HepG2 (cell line): ENCODE results near the gene EPB41L1. TPM values are rescaled to one million over a fixed set of nuclear protein-coding genes. Genes with fewer than 3 reads are reported as not detected.

Source experiments
- ATAC-seq: fragments of 200-7000 bp; cut with Tn5 transposase; 3 replicates; pipeline ENCODE4 v1.9.1; 2020; ENCODE audit warnings: mild to moderate bottlenecking, moderate library complexity
- BruUV-seq: library from RNA; stranded (reverse); fragments of 400-500 nt; replicated peaks from 2 replicates; lab custom pipeline; 2021; lab: Mats Ljungman, UMichigan
- CTCF ChIA-PET: fragments of 300-600 bp; formaldehyde crosslinking; extraction: SDS; loops from one replicate; lab custom pipeline; 2021; ENCODE audit warnings: low total read pairs, inconsistent platforms, low intra/inter-chr PET ratio; lab: Yijun Ruan, JAX
- POLR2A ChIA-PET: fragments of 350-600 bp; sonication (Branson Sonifier 250); formaldehyde crosslinking; loops from one replicate; lab custom pipeline; 2020; ENCODE audit warnings: antibody characterized with exemption, inconsistent platforms; lab: Yijun Ruan, JAX
- DNase-seq: peaks from one replicate; pipeline ENCODE4 v3.0.0-alpha.2; 2015; ENCODE audit warnings: low spot score
- FAIRE-seq: peaks from 3 replicates; lab custom pipeline; 2011; peaks lifted over from hg19 to GRCh38; lab: Jason Lieb, UNC
- H2AFZ ChIP-seq: one replicate; pipeline ENCODE4 v1.6.1; 2011; ENCODE audit warnings: low read length, inconsistent platforms
- H3K27ac ChIP-seq: fragments of 300-600 bp; 3 replicates; pipeline ENCODE4 v1.8.0; 2011; ENCODE audit warnings: mixed run types, mild to moderate bottlenecking, mixed read lengths, low read length, inconsistent platforms; ENCODE audit not compliant: insufficient read depth; ENCODE audit errors: extremely low read length
- H3K27me3 ChIP-seq, 2 experiments: fragments of 200-600 bp in 1 of 2; 2 replicates in 1 of 2; 3 replicates in 1 of 2; pipeline versions ENCODE4 v1.6.0 to v1.8.0; 2011; ENCODE audit warnings: low read length in 2 of 2, mild to moderate bottlenecking in 2 of 2, moderate library complexity in 2 of 2, inconsistent platforms in 1 of 2; ENCODE audit not compliant: insufficient read depth in 2 of 2, control insufficient read depth in 1 of 2
- H3K36me3 ChIP-seq, 2 experiments: fragments of 200-600 bp in 1 of 2; replicated peaks in 1 of 2; 2 replicates in 1 of 2; 3 replicates in 1 of 2; pipeline versions ENCODE4 v1.5.1 to v1.8.0; 2011; ENCODE audit warnings: low read length in 2 of 2, inconsistent platforms in 1 of 2; ENCODE audit not compliant: insufficient read depth in 2 of 2, control insufficient read depth in 1 of 2
- H3K4me1 ChIP-seq: 2 replicates; pipeline ENCODE4 v1.5.1; 2012; ENCODE audit warnings: low read length, inconsistent platforms; ENCODE audit not compliant: insufficient read depth
- H3K4me2 ChIP-seq: 2 replicates; pipeline ENCODE4 v1.6.0; 2011; ENCODE audit warnings: low read depth, low read length, inconsistent platforms
- H3K4me3 ChIP-seq, 3 experiments: fragments of 200-600 bp in 1 of 3; sonication (generic), shearing (Covaris generic) in 1 of 3; replicated peaks in 1 of 3; 2 replicates each; pipeline ENCODE4 v1.5.1; 2011 to 2016; ENCODE audit warnings: low read length in 3 of 3, inconsistent platforms in 2 of 3, low read depth in 2 of 3, mild to moderate bottlenecking in 2 of 3, control low read depth in 1 of 3, mixed read lengths in 1 of 3; ENCODE audit not compliant: insufficient read depth in 1 of 3
- H3K79me2 ChIP-seq: one replicate; pipeline ENCODE4 v1.6.1; 2011; ENCODE audit warnings: low read length, inconsistent platforms; ENCODE audit not compliant: insufficient read depth
- H3K9ac ChIP-seq: 2 replicates; pipeline ENCODE4 v1.6.0; 2011; ENCODE audit warnings: mild to moderate bottlenecking, low read depth, low read length, inconsistent platforms; ENCODE audit not compliant: insufficient read depth
- H3K9me3 ChIP-seq: 2 replicates; pipeline ENCODE4 v1.5.1; 2012; ENCODE audit warnings: mild to moderate bottlenecking, low read length
- H4K20me1 ChIP-seq: 2 replicates; pipeline ENCODE4 v1.6.0; 2011; ENCODE audit warnings: inconsistent platforms, mild to moderate bottlenecking, low read length, moderate library complexity; ENCODE audit not compliant: insufficient read depth
- LCORL ChIP-seq, 2 experiments: fragments of 450-650 bp in 1 of 2; sonication (generic) in 1 of 2; formaldehyde crosslinking in 1 of 2; IDR thresholded peaks; 2 replicates each; pipeline versions ENCODE4 v1.5.0 to v1.6.1; 2017 to 2020; ENCODE audit warnings: antibody characterized with exemption in 1 of 2, missing genetic modification reagents in 1 of 2
- MAFF ChIP-seq: IDR thresholded peaks from 2 replicates; pipeline ENCODE4 v1.6.1; 2011; ENCODE audit warnings: low read depth, low read length, improper control_type of control experiment
- MAFK ChIP-seq, 2 experiments: IDR thresholded peaks in 1 of 2; conservative IDR thresholded peaks in 1 of 2; 2 replicates each; pipeline ENCODE4 v1.6.1; 2011; ENCODE audit warnings: improper control_type of control experiment in 2 of 2, low read length in 2 of 2
- ZNF251 ChIP-seq: sonication (generic); formaldehyde crosslinking; IDR thresholded peaks from 2 replicates; pipeline ENCODE4 v1.9.0; 2021; ENCODE audit warnings: mild to moderate bottlenecking, missing genetic modification reagents
- WGBS: methylation state at CpG from one replicate; pipeline ENCODE4 v1.1.6; 2017; ENCODE audit warnings: low lambda C conversion rate; 5-methylcytosine and 5-hydroxymethylcytosine counted together
- in situ Hi-C: cut with HindIII; loops from 2 replicates; pipeline ENCODE4 v1.10.0; 2017; ENCODE audit warnings: low pct_unique_long_range_greater_than_20kb; ENCODE audit not compliant: extremely low pct_ligation_motif_present
- intact Hi-C: fragments of 100-400 bp; cut with micrococcal nuclease; formaldehyde crosslinking; loops from one replicate; pipeline ENCODE4 v1.10.0; 2022; ENCODE audit not compliant: unreplicated experiment
- polyA plus RNA-seq, 8 experiments: library from polyadenylated mRNA; depleted of rRNA in 3 of 8; stranded (reverse) in 7 of 8; unstranded in 1 of 8; fragments of >200 nt; fragmentation: Illumina TruSeq in 4 of 8; extraction: Trizol in 4 of 8; gene quantifications; 2 replicates each; pipeline versions ENCODE4 v1.2.1 to v1.2.3, GENCODE V29; 2011 to 2016; ENCODE audit warnings: low read depth in 4 of 8, missing spikeins in 1 of 8, mixed read lengths in 1 of 8; ENCODE audit not compliant: insufficient read depth in 1 of 8
- total RNA-seq, 5 experiments: library from RNA; depleted of rRNA; stranded (reverse); fragments of >200 nt; fragmentation: Illumina TruSeq; extraction: Trizol; gene quantifications; 2 replicates each; pipeline ENCODE4 v1.2.3, GENCODE V29; 2016; ENCODE audit warnings: low read depth in 1 of 5
- TF ChIP-seq, protein P1 (sequence below): sonication (generic); formaldehyde crosslinking; IDR thresholded peaks from 2 replicates; pipeline ENCODE4 v1.4.0; 2020; ENCODE audit warnings: missing genetic modification reagents, mild to moderate bottlenecking, borderline replicate concordance

EPB41L1 gene
- total and polyA plus RNA-seq, 2 of the 13 experiments (the other 11 are each of a cell fraction or from before 2014, with no cell fraction given), result 16.7 to 39.0 TPM

DNA sequence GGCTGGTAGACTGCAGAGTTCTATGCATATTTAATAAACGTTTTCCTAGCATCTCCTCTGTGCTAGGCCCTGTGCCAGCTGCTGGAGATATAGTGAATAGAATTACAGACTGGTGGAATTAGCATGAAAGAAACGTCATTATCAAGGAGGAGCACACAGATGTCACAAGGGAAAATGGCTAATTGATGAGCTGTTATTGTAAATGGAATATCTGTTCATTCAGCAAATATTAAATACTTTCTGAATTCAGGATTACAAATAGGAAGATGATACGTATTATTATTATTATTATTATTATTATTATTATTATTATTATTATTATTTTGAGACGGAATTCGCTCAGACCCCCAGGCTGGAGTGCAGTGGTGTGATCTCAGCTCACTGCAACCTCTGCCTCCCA, 82.9 kb downstream of the EPB41L1 start:
- Histone ChIP-seq H3K36me3 (peaks cover 16 to 31% of the 10 kb centered on the region in 2 experiments), H4K20me1 (no peaks in the 10 kb centered on the region), H3K79me2 (peaks cover 40% of the 10 kb centered on the region), H3K9me3 (no peaks in the 10 kb centered on the region), H3K4me3 (peak overlapping the region; percentile 82 to 89 (median 88)), H2AFZ (no peak overlapping the region), H3K27ac (peak overlapping the region; percentile 75), H3K9ac (peak overlapping the region; percentile 91), H3K4me1 (peaks cover 35% of the 10 kb centered on the region), H3K27me3 (no peaks in the 10 kb centered on the region; a peak in 1 of 5 replicates), H3K4me2 (peak overlapping the region; percentile 98)
- FAIRE-seq, result no peak
- DNase-seq, result no peak
- ChIA-PET CTCF (no interaction called here), POLR2A (interaction anchor here (0.7 to 1.7 kb wide), 4 partner anchors 18 to 162 kb away, joined by 3 to 7 read pairs (median 4); no protein-coding TSS in a partner anchor)
- TF ChIP-seq ZNF251, result no peak
- peak; percentile 53 to 57; a peak in 3 of 4 replicates for TF ChIP-seq MAFK (conservative IDR thresholded peaks at IDR 0.05 in 1 of 2, IDR thresholded peaks at IDR 0.05 in 1 of 2; ENCODE audit: low read length in 2 of 2)
- TF ChIP-seq, protein P1, sequence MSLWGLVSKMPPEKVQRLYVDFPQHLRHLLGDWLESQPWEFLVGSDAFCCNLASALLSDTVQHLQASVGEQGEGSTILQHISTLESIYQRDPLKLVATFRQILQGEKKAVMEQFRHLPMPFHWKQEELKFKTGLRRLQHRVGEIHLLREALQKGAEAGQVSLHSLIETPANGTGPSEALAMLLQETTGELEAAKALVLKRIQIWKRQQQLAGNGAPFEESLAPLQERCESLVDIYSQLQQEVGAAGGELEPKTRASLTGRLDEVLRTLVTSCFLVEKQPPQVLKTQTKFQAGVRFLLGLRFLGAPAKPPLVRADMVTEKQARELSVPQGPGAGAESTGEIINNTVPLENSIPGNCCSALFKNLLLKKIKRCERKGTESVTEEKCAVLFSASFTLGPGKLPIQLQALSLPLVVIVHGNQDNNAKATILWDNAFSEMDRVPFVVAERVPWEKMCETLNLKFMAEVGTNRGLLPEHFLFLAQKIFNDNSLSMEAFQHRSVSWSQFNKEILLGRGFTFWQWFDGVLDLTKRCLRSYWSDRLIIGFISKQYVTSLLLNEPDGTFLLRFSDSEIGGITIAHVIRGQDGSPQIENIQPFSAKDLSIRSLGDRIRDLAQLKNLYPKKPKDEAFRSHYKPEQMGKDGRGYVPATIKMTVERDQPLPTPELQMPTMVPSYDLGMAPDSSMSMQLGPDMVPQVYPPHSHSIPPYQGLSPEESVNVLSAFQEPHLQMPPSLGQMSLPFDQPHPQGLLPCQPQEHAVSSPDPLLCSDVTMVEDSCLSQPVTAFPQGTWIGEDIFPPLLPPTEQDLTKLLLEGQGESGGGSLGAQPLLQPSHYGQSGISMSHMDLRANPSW (CRISPR knock-in tag), result no peak
- TF ChIP-seq MAFF, result peak; percentile 39; the same call in 1 of the 2 replicates
- no peak for TF ChIP-seq LCORL (IDR thresholded peaks at IDR 0.05)
- no peak for TF ChIP-seq LCORL (CRISPR knock-in tag; IDR thresholded peaks at IDR 0.05)
- BruUV-seq, result no TSS peak
- intact Hi-C loops (no loop called here), in situ Hi-C loops (no loop called here)
- WGBS, result 59% methylated on average over 5 of the region's 5 CpGs
- ATAC-seq, result no peak
